Astrocyte of the spinal cord (primary cell): ENCODE results near the gene ACO1.
A peak's percentile ranks its signal among the peaks of the same experiment; 100 is the strongest.

Experiments used
- DNase-seq: peaks from one replicate; pipeline ENCODE4 v3.0.0; 2011; ENCODE audit warnings: low read depth, low spot score
- H3K4me3 ChIP-seq: 2 replicates; pipeline ENCODE4 v1.5.1; 2011; ENCODE audit warnings: low read depth, mild to moderate bottlenecking, low read length, moderate library complexity
- CTCF ChIP-seq: IDR thresholded peaks from 2 replicates; pipeline ENCODE4 v1.5.1; 2012; ENCODE audit warnings: low read depth, mild to moderate bottlenecking, low read length, inconsistent platforms
- in situ Hi-C: cut with HindIII; loops from 2 replicates; pipeline ENCODE4 v1.10.0; 2017; ENCODE audit warnings: low sequenced_read_pairs

The ACO1 gene

GRCh38 chr9:32380944-32381343 is 3.5 kb upstream of the ACO1 start:
- no peak overlapping the region for H3K4me3 ChIP-seq
- DNase-seq = no peak
- TF ChIP-seq CTCF = no peak
- in situ Hi-C loops = no loop called here

DNA sequence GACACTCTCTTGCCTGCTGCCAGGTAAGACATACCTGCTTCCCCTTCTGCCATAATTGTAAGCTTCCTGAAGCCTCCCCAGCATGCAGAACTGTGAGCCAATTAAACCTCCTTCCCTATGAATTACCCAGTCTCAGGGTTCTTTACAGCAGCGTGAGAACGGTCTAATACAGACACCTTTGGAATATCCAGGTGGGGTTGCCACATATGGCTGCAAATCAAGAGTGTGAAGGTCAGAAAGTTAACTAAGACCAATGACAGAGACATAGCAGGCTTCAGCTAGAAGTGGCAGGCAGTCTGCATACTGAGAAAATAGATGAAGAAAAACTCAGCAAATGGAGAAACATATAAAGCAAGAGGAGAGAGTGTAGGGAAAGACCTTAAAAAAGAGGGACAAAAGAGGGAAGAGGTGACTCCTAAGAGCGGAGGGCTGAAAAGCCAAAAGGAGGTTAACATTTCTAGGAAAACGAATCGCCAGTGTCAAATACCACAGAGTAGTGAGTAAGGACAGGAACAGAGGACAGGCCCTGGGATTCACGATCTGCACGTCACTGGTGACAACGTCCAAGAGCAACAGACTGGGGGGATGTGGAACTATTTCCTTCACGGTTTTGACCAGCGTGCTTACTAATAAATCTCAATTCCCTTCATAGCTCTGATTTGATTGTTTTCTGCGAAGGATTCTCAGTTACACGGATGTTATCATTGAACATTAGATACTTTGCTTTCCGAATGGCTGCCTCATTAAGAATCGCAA is 1.7 kb upstream of the ACO1 start:
- TF ChIP-seq CTCF = no peak
- no peak for DNase-seq
- in situ Hi-C loops = no loop called here
- H3K4me3 ChIP-seq = no peak overlapping the region

DNA sequence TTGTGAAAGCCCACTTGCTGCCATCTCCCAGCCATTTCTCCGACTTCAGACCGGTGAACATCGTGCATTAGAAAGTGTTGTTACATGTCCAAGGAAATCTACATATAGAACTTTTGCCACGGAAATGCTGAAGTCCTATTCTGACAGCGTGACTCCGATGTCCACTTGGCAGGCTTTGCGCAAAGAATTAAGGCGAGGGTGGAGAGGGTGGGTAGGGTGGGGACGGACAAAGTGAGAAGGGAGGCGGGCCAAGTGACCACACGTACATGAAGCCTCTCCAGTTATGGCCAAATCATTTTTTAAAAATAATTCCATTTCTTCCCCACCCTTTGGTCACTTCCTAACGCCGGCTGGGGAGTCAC is 460 bp upstream of the ACO1 start:
- in situ Hi-C loops = no loop called here
- DNase-seq = no peak
- peak overlapping the region; percentile 81 for H3K4me3 ChIP-seq
- no peak for TF ChIP-seq CTCF

GRCh38 chr9:32385152-32385884 is 875 bp downstream of the ACO1 start:
- in situ Hi-C loops = no loop called here
- no peak for DNase-seq
- TF ChIP-seq CTCF = no peak
- H3K4me3 ChIP-seq = peak overlapping the region; percentile 81

GRCh38 chr9:32385885-32386283 is 1.4 kb downstream of the ACO1 start:
- in situ Hi-C loops = no loop called here
- no peak for DNase-seq
- no peak overlapping the region for H3K4me3 ChIP-seq
- no peak for TF ChIP-seq CTCF

GRCh38 chr9:32387256-32387655 is 2.8 kb downstream of the ACO1 start:
- H3K4me3 ChIP-seq = no peak overlapping the region
- in situ Hi-C loops = no loop called here
- no peak for TF ChIP-seq CTCF
- no peak for DNase-seq
